Progenitor cell of endocrine pancreas (in vitro differentiated cells): ENCODE data around the gene ANKRD6. TPM values are rescaled to one million over a fixed set of nuclear protein-coding genes. Genes with fewer than 3 reads are reported as not detected.
A peak's percentile ranks its signal among the peaks of the same experiment; 100 is the strongest.

Source experiments
- DNase-seq: peaks from one replicate; pipeline ENCODE4 v3.0.0; 2021; ENCODE audit warnings: low spot score; ENCODE audit not compliant: unreplicated experiment
- H3K27ac Mint-ChIP-seq: 2 replicates; pipeline ENCODE4 v1.8.0; 2021; ENCODE audit warnings: mild to moderate bottlenecking, moderate library complexity, mixed read lengths
- H3K27me3 Mint-ChIP-seq: 2 replicates; pipeline ENCODE4 v1.8.0; 2021; ENCODE audit warnings: mixed read lengths
- H3K36me3 Mint-ChIP-seq: 2 replicates; pipeline ENCODE4 v1.8.0; 2022; ENCODE audit warnings: mixed read lengths; ENCODE audit not compliant: insufficient read depth
- H3K4me1 Mint-ChIP-seq: 2 replicates; pipeline ENCODE4 v1.8.0; 2021; ENCODE audit warnings: low read depth, mixed read lengths
- H3K4me3 Mint-ChIP-seq: 2 replicates; pipeline ENCODE4 v1.8.0; 2021; ENCODE audit warnings: low read depth, mild to moderate bottlenecking, moderate library complexity, mixed read lengths
- H3K9me3 Mint-ChIP-seq: 2 replicates; pipeline ENCODE4 v1.8.0; 2021; ENCODE audit warnings: low read depth, mixed read lengths
- total RNA-seq: library from RNA; stranded (reverse); gene quantifications from 2 replicates; pipeline ENCODE4 v1.2.1, GENCODE V29; 2021
- TF ChIP-seq, protein P1 (sequence below): fragments of 200-600 bp; sonication (generic); IDR thresholded peaks from one replicate; pipeline ENCODE4 v1.5.0; 2021; ENCODE audit warnings: antibody characterized with exemption, mild to moderate bottlenecking; ENCODE audit not compliant: unreplicated experiment

ANKRD6 gene
- total RNA-seq, 1 donor from 2014 or later = 32.4 TPM

DNA sequence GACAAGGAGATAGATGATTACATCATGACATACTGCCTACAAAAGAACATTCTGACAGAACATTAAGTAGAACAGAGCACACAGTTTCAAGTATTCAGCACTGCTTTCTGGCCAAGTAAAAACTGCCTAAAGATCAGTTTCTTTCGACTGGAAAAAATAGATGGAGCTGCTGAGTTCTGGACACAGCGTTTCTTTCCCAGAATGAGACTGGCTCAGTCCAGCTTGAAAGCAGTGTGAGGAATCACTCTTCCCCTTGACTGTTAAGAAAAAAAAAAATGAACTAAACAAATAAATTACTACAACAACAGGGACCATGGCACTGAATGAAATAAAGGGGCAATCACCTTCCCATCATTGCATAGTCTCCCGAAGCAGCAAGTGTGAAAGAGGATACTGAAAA is 210.0 kb downstream of the ANKRD6 start:
- Mint-ChIP-seq H3K27me3 (no peaks in the 10 kb centered on the region), H3K36me3 (peaks cover 18% of the 10 kb centered on the region), H3K9me3 (no peaks in the 10 kb centered on the region), H3K4me3 (no peak overlapping the region), H3K27ac (no peak overlapping the region), H3K4me1 (peaks cover 10% of the 10 kb centered on the region)
- TF ChIP-seq, protein P1, sequence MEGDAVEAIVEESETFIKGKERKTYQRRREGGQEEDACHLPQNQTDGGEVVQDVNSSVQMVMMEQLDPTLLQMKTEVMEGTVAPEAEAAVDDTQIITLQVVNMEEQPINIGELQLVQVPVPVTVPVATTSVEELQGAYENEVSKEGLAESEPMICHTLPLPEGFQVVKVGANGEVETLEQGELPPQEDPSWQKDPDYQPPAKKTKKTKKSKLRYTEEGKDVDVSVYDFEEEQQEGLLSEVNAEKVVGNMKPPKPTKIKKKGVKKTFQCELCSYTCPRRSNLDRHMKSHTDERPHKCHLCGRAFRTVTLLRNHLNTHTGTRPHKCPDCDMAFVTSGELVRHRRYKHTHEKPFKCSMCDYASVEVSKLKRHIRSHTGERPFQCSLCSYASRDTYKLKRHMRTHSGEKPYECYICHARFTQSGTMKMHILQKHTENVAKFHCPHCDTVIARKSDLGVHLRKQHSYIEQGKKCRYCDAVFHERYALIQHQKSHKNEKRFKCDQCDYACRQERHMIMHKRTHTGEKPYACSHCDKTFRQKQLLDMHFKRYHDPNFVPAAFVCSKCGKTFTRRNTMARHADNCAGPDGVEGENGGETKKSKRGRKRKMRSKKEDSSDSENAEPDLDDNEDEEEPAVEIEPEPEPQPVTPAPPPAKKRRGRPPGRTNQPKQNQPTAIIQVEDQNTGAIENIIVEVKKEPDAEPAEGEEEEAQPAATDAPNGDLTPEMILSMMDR = no peak
- no peak for DNase-seq

DNA sequence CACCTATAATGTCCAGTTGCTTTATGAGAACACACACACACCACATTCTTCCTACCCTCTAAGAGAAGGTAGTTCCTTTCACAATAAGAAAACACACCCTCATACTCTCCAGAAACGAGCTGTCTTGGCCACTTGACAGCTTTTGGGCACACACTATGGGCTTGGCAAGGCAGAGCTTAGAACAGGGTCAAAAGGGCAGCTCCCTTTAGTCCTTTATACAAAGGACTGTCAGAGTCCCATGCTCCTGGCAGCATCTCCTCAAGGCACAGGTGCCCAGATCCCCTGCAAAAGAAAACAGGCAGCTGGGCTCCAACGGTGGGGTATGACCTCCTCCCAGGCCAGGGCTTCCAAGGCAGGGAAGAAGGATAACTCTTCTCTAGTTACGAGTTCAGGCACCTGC is 210.5 kb downstream of the ANKRD6 start:
- H3K27me3 Mint-ChIP-seq = no peaks in the 10 kb centered on the region
- H3K4me3 Mint-ChIP-seq = no peak overlapping the region
- H3K27ac Mint-ChIP-seq = no peak overlapping the region
- no peak for DNase-seq
- H3K36me3 Mint-ChIP-seq = peaks cover 19% of the 10 kb centered on the region
- peaks cover 7% of the 10 kb centered on the region for H3K4me1 Mint-ChIP-seq
- TF ChIP-seq, protein P1 = no peak
- H3K9me3 Mint-ChIP-seq = no peaks in the 10 kb centered on the region

DNA sequence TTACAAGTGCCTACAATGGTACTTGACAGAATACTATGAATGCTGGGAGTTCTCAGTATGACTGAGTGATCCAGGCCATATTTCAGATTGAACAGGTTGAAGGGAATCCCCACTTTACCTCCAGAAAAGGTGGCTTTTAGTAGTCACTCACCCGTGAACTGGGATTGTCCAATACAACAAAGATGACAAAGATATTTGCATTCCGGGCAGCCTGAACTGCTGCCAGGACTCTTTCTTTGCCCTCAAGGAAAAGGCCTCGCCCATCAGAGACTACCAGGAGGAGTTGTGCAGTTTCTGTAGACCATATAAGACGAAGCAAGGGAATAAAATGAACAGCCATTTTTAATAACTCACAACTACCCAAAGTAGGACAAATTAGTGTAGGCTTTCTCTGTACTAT is 211.9 kb downstream of the ANKRD6 start:
- Mint-ChIP-seq H3K27ac (peak overlapping the region; percentile 27), H3K36me3 (peaks cover 19% of the 10 kb centered on the region), H3K4me3 (no peak overlapping the region), H3K9me3 (no peaks in the 10 kb centered on the region), H3K27me3 (no peaks in the 10 kb centered on the region), H3K4me1 (no peaks in the 10 kb centered on the region)
- DNase-seq = no peak
- TF ChIP-seq, protein P1 = no peak

DNA sequence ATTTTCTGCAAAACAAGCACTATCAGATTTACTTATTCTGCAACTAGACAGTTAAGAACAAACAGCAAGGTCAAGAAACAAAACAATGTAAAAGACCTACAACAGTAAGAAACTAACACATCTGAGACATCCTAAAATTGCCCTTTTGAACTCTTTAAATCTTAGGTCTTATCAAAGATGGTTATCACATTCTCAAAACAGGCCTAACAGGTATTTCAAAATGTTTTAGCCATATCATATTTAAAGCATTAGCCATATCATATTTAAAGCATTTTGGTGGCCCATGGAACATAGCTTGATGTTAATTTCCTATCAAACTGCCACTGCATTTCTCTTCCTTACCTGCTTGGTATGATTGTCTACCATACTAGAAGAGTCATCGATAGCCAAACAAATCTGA is 216.7 kb downstream of the ANKRD6 start:
- peaks cover 14% of the 10 kb centered on the region for H3K36me3 Mint-ChIP-seq
- H3K9me3 Mint-ChIP-seq = no peaks in the 10 kb centered on the region
- no peaks in the 10 kb centered on the region for H3K4me1 Mint-ChIP-seq
- no peaks in the 10 kb centered on the region for H3K27me3 Mint-ChIP-seq
- no peak overlapping the region for H3K27ac Mint-ChIP-seq
- no peak overlapping the region for H3K4me3 Mint-ChIP-seq
- no peak for DNase-seq
- TF ChIP-seq, protein P1 = no peak

DNA sequence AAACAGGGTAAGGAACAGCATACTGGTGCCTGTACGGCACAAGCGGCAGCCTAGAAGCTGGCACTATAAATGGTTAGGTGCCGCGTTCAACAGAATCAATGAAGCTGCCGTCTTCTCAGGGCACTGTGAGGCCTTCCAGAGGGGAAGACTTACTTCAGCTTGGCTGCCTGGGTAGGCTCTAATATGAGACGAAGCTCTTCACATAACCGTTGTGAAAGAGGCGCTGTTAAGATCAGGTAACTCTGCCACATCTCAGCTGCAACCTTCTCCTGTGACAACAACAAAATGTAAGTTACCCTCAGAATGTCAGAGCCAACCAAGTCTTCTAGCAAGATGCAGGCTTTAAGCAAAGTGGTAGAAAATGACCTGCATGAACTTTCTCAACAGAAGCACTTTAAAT is 217.6 kb downstream of the ANKRD6 start:
- H3K4me3 Mint-ChIP-seq = no peak overlapping the region
- peaks cover 16% of the 10 kb centered on the region for H3K36me3 Mint-ChIP-seq
- H3K9me3 Mint-ChIP-seq = no peaks in the 10 kb centered on the region
- TF ChIP-seq, protein P1 = no peak
- no peaks in the 10 kb centered on the region for H3K27me3 Mint-ChIP-seq
- DNase-seq = no peak
- H3K27ac Mint-ChIP-seq = no peak overlapping the region
- no peaks in the 10 kb centered on the region for H3K4me1 Mint-ChIP-seq
